Stimulated activated CD8-positive, alpha-beta memory T cell treated with anti-CD3 and anti-CD28 coated beads, Interleukin-4, amount 100 ng/mL, for 24 hours (primary cell): ENCODE data around the gene PID1.

Source experiments
- DNase-seq: peaks from one replicate; pipeline ENCODE4 v3.0.0-alpha.2; 2020; ENCODE audit warnings: low read depth

Gene PID1

GRCh38 chr2:229009816-229010215 lies 261.3 kb downstream of the PID1 start:
- no peak for DNase-seq

GRCh38 chr2:229003256-229003655 lies 267.8 kb downstream of the PID1 start:
- DNase-seq, result no peak

GRCh38 chr2:229001196-229001595 lies 269.9 kb downstream of the PID1 start:
- no peak for DNase-seq

- DNase-seq, result no peak
Observed at GRCh38 chr2:228999326-228999725, 271.8 kb downstream of the PID1 start.

GRCh38 chr2:228988786-228989185 lies 282.3 kb downstream of the PID1 start:
- DNase-seq, result no peak

- DNase-seq, result no peak
Observed at GRCh38 chr2:228987441-228988155, 283.5 kb downstream of the PID1 start.

- DNase-seq, result no peak
Observed at GRCh38 chr2:228986961-228987360, 284.1 kb downstream of the PID1 start.

GRCh38 chr2:228983700-228984099 lies 287.4 kb downstream of the PID1 start:
- no peak for DNase-seq

GRCh38 chr2:228974169-228974568 lies 296.9 kb downstream of the PID1 start:
- DNase-seq, result no peak
